Activated CD4-positive, alpha-beta T cell treated with anti-CD3 and anti-CD28 coated beads, Interleukin-2, amount 50 U/mL, for 4 hours (primary cell): ENCODE measurements around the gene PRKCH.

Experiments
- DNase-seq, 2 experiments: peaks; one replicate each; pipeline ENCODE4 v3.0.0-alpha.2; 2020

The PRKCH gene

GRCh38 chr14:61321385-61322010 lies at the start of gene PRKCH:
PRKCH (plus strand) TSS chr14:61321579; CDS start chr14:61322102, 523 bp downstream.
- DNase-seq: peak; percentile 82 to 84

DNA sequence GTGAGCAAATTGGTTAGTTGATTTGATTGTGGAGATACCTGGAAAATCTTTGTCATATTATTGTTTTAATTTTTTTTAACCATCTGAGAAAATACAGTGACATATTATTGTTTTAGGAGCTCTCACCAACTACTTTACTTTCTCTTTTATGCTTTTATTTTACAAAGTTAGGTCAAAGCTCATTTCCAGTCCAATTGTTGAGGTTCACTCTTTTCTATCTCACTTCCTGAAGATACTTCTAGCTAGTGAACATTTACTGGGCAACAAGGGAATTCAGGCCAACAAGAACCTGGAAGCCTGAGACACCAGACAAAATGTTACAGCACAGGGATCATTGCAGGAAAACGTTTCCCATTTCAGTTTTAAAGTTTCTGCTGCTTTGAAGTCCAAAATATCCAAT lies 44.1 kb upstream of the PRKCH start:
- DNase-seq: no peak

DNA sequence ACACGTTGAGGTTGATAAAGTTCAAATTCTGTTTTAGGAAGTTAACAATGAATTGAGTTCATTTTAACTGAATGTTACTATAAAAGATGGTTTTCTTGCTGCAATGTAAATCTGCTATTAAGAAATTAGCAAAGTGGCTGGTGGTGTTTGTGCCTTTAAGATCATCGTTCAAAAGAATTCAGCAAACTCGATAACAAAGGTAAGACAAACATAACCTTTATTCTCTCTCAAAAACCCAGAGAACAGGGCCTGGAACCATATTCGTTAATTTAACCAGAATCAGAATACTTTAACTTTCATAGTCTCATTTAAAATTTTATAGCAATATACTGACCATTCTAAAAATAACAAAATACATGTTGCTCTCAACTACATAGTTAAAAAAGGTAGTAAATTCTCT lies 43.6 kb upstream of the PRKCH start:
- no peak for DNase-seq

DNA sequence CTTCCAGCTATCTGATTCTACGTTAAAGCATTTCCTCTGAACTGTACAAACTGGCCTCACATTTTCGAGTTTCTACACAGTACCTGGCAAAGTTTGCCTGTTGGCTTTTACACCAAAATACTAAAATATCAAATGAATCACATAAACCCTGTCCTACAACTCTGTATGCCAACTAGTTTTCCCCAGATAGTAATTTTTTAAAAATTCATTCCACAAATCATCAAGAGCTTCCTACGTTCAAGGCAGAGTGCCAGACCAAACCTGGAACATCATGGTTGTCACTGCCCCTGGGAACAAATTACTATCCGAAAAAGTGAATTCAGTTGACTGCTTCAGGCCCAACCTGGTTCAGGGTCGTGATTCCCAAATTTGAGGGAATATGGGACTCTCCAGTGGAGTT lies 42.3 kb upstream of the PRKCH start:
- DNase-seq: no peak

DNA sequence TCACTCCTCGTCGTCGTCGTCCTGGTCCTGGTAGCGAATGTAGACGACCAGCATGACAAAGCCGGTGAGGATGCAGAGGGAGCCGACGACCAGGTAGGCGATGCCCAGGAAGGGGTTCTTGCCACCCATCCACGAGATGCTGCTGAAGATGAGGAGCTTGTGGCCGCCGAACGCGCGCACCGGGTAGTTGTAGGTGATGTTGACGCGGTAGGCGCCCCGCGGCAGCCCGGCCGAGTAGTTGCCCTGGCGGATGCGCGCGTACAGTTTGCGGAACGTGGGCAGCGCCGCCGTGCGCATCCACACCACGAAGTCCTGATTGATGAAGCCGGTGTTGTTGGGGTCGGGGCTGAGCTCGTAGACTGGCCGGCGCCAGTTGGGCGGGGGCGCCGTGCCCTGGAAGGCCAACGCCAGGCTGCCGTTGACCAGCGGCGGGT lies 41.3 kb upstream of the PRKCH start:
- DNase-seq: peak; percentile 34 to 37

DNA sequence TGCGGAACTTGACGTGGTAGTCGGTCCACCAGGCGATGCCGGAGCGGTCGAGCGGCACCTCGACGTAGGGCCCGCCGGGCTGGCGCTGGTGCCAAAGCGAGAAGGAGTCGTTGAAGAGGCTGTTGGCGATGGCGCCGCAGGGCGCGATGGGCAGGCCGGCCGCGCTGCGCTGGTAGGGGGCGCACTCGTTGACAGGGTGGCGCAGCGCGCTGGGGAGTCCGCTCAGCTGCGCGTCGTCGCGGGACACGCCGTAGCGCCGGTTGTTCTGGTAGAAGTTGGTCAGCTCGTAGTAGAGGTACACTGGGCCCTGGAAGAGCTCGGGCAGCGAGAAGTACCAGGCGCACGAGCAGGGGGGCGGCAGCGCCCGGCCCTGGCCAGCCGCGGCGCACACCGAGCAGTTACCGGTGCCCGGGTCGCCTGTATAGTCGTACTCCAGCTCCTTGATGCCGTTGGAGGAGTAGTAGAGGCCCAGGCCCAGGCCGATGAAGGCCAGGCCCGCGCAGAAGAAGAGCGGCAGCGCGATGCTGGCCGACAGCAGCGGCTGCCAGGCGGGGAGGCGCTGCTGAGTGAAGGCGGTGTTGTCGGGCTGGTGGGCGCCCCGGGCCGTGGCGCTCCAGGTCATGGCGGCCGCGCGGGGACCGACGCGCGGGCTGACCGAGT lies 40.7 kb upstream of the PRKCH start:
- DNase-seq: peak; percentile 77

GRCh38 chr14:61281186-61281947 lies 40.0 kb upstream of the PRKCH start, which contains the start of gene TMEM30B:
TMEM30B (minus strand) TSS chr14:61281338; CDS start chr14:61281147, 191 bp downstream.
- peak; percentile 35 to 43 for DNase-seq

GRCh38 chr14:61281948-61282275 lies 39.5 kb upstream of the PRKCH start:
- no peak for DNase-seq

DNA sequence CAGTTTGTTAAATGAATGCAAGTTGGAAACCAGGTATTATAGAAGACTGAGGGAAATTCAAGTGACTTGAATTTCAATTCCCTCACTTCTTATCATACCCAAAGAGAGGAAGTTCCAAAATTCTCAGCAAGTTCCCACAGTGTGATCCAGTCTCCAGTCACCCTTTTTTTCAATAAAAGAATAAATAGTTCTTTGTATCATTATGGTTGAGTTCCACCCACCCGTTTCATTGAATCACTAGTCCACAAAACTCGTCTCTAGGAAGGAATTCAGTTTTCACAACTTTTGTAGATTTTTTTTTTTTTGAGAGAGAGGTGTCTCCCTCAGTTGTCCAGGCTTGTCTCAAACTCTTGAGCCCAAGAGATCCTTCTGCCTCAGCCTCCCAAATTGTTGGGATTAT lies 38.6 kb upstream of the PRKCH start:
- DNase-seq: no peak

GRCh38 chr14:61284001-61284400 lies 37.4 kb upstream of the PRKCH start:
- no peak for DNase-seq

DNA sequence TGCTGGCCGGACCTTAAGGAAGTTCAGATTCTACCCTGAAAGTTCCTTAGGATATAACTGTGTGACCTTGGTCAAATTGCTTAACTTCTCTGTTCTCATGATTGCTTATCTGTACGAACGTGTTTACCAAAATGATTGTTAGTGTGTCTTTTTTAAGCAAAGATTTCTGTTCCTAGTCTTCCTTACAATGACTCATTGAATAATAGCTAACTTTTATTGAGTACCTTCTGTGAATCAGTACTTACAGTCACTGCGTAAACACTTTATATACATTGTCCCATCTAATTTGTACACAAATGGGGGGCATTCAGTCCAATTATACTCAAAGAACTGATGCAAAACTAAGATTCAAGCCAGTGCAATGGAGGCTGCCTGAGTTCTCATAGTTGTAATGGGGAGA lies 36.0 kb upstream of the PRKCH start:
- no peak for DNase-seq

GRCh38 chr14:61287196-61287595 lies 34.2 kb upstream of the PRKCH start:
- no peak for DNase-seq

- no peak for DNase-seq
These were observed 33.2 kb upstream of the PRKCH start for GRCh38 chr14:61288228-61288627.

- no peak for DNase-seq
These were observed 32.7 kb upstream of the PRKCH start for GRCh38 chr14:61288720-61289119.

DNA sequence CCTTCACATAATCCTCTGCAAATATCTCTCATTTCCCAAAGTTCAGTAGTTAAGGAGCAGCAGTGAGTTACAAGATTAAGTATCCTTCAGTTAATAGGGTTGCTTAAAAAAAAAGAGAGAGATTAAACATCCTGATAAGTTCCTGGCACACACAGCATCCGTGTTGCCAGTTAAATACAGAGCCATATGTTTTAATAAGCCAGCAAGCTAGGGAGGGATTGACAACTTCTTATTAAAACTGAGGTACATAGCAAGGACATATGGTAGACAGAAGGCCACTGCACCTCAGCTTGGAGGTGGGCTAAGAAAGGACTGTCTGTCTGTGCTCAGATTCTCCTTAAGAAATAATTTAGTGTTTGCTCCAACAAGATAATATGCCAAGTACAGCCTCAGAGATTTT lies 30.7 kb upstream of the PRKCH start:
- no peak for DNase-seq

- no peak for DNase-seq
These were observed 25.2 kb upstream of the PRKCH start for GRCh38 chr14:61296151-61296550.

DNA sequence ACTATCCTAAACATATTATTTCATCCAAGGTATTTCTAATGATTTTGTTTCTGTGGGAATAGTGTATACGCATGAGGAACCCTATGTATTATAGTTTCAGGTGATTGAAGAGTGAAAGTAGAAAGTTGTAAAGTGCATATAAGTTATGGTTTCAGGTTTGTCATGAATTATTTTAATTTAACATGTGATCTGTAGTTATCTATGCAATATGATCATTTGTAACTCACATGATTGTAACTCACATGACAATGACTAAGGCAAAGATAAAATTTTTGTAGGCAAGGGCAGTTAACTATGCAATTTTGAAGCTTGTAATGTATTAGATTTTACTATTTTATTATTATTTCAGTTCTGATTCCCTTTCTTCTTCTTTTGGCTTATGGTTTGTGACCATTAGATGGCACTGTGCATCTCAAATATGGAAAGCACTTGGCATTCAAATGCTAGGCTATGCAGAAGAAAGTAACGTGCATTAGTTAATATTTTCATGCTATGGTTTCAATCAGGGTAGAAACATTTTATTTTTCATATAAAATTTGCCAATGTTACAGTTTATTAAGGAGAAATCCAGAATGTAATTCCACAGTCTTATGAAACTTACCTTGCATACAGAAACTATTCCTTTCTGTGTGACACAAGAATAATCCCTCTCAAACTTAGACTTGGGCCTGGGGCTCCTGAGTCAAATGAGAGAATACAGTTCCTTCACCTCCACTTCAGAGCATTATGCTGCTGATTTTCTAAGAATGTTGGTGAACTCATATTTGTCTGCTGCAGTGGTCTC lies 24.5 kb upstream of the PRKCH start:
- DNase-seq: no peak

- no peak for DNase-seq
These were observed 23.8 kb upstream of the PRKCH start for GRCh38 chr14:61297581-61297980.

GRCh38 chr14:61298824-61299223 lies 22.6 kb upstream of the PRKCH start:
- DNase-seq: no peak

DNA sequence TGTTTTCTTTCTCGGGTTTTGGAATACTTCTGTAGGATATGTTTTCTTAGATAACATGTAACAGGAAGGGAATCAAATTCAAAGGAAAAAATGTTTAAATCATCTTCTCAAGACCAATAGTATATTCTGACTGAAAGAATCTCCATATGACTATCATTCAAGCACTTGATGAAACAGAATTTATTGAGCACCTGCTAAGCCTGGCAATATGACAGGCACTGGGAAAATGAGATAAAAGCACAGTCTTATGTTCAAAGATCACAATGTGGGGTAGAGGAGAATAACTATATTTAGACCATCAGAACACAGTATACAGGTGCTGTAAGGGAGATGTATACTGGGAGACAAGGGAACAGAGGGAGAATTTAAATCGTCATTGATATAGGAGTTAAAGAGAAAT lies 21.2 kb upstream of the PRKCH start:
- DNase-seq: no peak

GRCh38 chr14:61300754-61301153 lies 20.6 kb upstream of the PRKCH start:
- no peak for DNase-seq

GRCh38 chr14:61304688-61305087 lies 16.7 kb upstream of the PRKCH start:
- no peak for DNase-seq

DNA sequence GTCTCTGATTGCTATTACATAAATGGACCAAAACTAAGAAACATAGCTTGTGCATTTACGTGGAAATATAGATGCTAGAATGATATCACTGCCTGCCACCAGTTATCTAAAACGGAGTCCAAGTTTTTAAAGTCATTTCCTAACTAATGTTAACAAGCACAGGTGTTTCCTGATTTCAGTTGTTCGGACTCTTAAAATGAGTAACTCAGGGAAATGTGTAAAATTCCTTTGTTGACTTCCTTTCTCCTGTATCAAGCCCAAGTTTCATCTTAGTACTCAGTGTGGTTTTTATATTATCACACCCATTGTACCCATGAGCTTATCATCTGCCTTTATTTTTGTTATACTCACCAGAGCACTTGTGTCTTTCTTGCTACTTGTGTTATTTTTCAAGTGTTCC lies 13.2 kb upstream of the PRKCH start:
- DNase-seq: no peak
